SK-N-SH (cell line): ENCODE data around the gene METTL27. TPM values are rescaled to one million over a fixed set of nuclear protein-coding genes. Genes with fewer than 3 reads are reported as not detected.

Source experiments
- CTCF ChIA-PET: fragments of 300-600, 350-600 bp; formaldehyde crosslinking; extraction: SDS; loops from one replicate; lab custom pipeline; 2021; lab: Yijun Ruan, JAX
- POLR2A ChIA-PET: fragments of 350-600 bp; sonication (Branson Sonifier 250); formaldehyde crosslinking; extraction: SDS; loops from one replicate; lab custom pipeline; 2020; ENCODE audit warnings: antibody characterized with exemption, inconsistent platforms; lab: Yijun Ruan, JAX
- DNase-seq: peaks from one replicate; pipeline ENCODE4 v3.0.0; 2012
- H2AFZ ChIP-seq: fragments of 200-600 bp; sonication (generic); 2 replicates; pipeline ENCODE4 v1.8.1; 2016; ENCODE audit warnings: antibody characterized with exemption, mild to moderate bottlenecking, low read depth
- H3F3A ChIP-seq: fragments of 200-600 bp; sonication (generic); replicated peaks from 2 replicates; pipeline ENCODE3; 2016; ENCODE audit warnings: antibody characterized with exemption, mild to moderate bottlenecking; ENCODE audit not compliant: insufficient read depth
- H3K27ac ChIP-seq, 2 experiments: fragments of 200-500 bp in 1 of 2; fragments of 200-600 bp in 1 of 2; sonication (Bioruptor generic) in 1 of 2; sonication (generic), shearing (Covaris generic) in 1 of 2; 2 replicates each; pipeline versions ENCODE4 v1.5.1 to v1.6.1; 2014 to 2016; ENCODE audit warnings: low read depth in 2 of 2, inconsistent platforms in 1 of 2, low read length in 1 of 2, mild to moderate bottlenecking in 1 of 2, mixed read lengths in 1 of 2
- H3K27me3 ChIP-seq: fragments of 200-600 bp; sonication (generic), shearing (Covaris generic); 2 replicates; pipeline ENCODE4 v1.6.1; 2016; ENCODE audit warnings: mixed run types; ENCODE audit not compliant: insufficient read depth
- H3K36me3 ChIP-seq, 2 experiments: fragments of 200-500 bp in 1 of 2; fragments of 200-600 bp in 1 of 2; sonication (Bioruptor generic) in 1 of 2; sonication (generic) in 1 of 2; replicated peaks in 1 of 2; 2 replicates each; pipeline versions ENCODE3 to v1.5.1; 2014 to 2016; ENCODE audit warnings: low read length in 1 of 2, mild to moderate bottlenecking in 1 of 2; ENCODE audit not compliant: insufficient read depth in 2 of 2, control insufficient read depth in 1 of 2
- H3K4me1 ChIP-seq, 2 experiments: fragments of 200-500 bp in 1 of 2; fragments of 200-600 bp in 1 of 2; sonication (Bioruptor generic) in 1 of 2; sonication (generic), shearing (Covaris generic) in 1 of 2; 2 replicates each; pipeline versions ENCODE4 v1.5.1 to v1.6.1; 2014 to 2016; ENCODE audit warnings: low read depth in 1 of 2, low read length in 1 of 2, mixed run types in 1 of 2; ENCODE audit not compliant: insufficient read depth in 2 of 2, control insufficient read depth in 1 of 2
- H3K4me2 ChIP-seq: fragments of 200-600 bp; sonication (generic), shearing (Covaris generic); 2 replicates; pipeline ENCODE4 v1.6.1; 2017; ENCODE audit warnings: mixed run types
- H3K4me3 ChIP-seq, 2 experiments: fragments of 200-500 bp in 1 of 2; fragments of 200-600 bp in 1 of 2; sonication (Bioruptor generic) in 1 of 2; sonication (generic), shearing (Covaris generic) in 1 of 2; 2 replicates each; pipeline versions ENCODE4 v1.5.1 to v1.8.1; 2014 to 2016; ENCODE audit warnings: low read depth in 2 of 2, inconsistent platforms in 1 of 2, low read length in 1 of 2, mild to moderate bottlenecking in 1 of 2, mixed read lengths in 1 of 2, moderate library complexity in 1 of 2
- H3K79me2 ChIP-seq: fragments of 200-600 bp; sonication (generic); 2 replicates; pipeline ENCODE4 v1.8.1; 2017; ENCODE audit warnings: mild to moderate bottlenecking; ENCODE audit not compliant: insufficient read depth
- H3K9ac ChIP-seq: fragments of 200-600 bp; sonication (generic); 2 replicates; pipeline ENCODE4 v1.6.1; 2017; ENCODE audit warnings: mixed run types
- H3K9me2 ChIP-seq: fragments of 200-600 bp; sonication (generic); 2 replicates; pipeline ENCODE4 v1.6.1; 2017; ENCODE audit warnings: mixed run types
- H3K9me3 ChIP-seq: fragments of 200-600 bp; sonication (generic); 2 replicates; pipeline ENCODE4 v1.6.1; 2017; ENCODE audit warnings: mixed run types, mild to moderate bottlenecking, moderate library complexity
- H4K20me1 ChIP-seq: fragments of 200-600 bp; sonication (generic); 2 replicates; pipeline ENCODE4 v1.6.1; 2017; ENCODE audit warnings: mild to moderate bottlenecking, mixed run types; ENCODE audit not compliant: insufficient read depth
- CHD2 ChIP-seq: fragments of 150-350 bp; IDR thresholded peaks from 2 replicates; pipeline ENCODE4 v1.6.1; 2018; ENCODE audit warnings: low read length; ENCODE audit not compliant: partially characterized antibody
- ELF1 ChIP-seq: IDR thresholded peaks from 2 replicates; pipeline ENCODE4 v1.4.0; 2012
- FOXM1 ChIP-seq: IDR thresholded peaks from 2 replicates; pipeline ENCODE4 v1.4.0; 2012; ENCODE audit warnings: low read depth, mild to moderate bottlenecking
- GABPA ChIP-seq: IDR thresholded peaks from 2 replicates; pipeline ENCODE4 v1.4.0; 2012; ENCODE audit warnings: low read depth, mild to moderate bottlenecking
- GATA2 ChIP-seq: sonication (generic); formaldehyde crosslinking; IDR thresholded peaks from 2 replicates; pipeline ENCODE4 v1.5.0; 2020; ENCODE audit warnings: mild to moderate bottlenecking, missing genetic modification reagents
- MXI1 ChIP-seq: IDR thresholded peaks from 2 replicates; pipeline ENCODE4 v1.6.1; 2012; ENCODE audit warnings: mild to moderate bottlenecking, low read depth, low read length, improper control_type of control experiment
- NFIC ChIP-seq: IDR thresholded peaks from 2 replicates; pipeline ENCODE4 v1.4.0; 2012; ENCODE audit warnings: borderline replicate concordance
- NRF1 ChIP-seq: IDR thresholded peaks from 2 replicates; pipeline ENCODE4 v1.6.1; 2012; ENCODE audit warnings: low read depth, mild to moderate bottlenecking, low read length
- POLR2AphosphoS5 ChIP-seq: IDR thresholded peaks from 2 replicates; pipeline ENCODE4 v1.6.1; 2012; ENCODE audit warnings: low read depth, low read length
- RCOR1 ChIP-seq: fragments of 150-350 bp; IDR thresholded peaks from 2 replicates; pipeline ENCODE4 v1.6.1; 2017; ENCODE audit warnings: antibody characterized with exemption, low read length
- RXRA ChIP-seq: IDR thresholded peaks from 2 replicates; pipeline ENCODE4 v1.4.0; 2012; ENCODE audit warnings: low read depth, mild to moderate bottlenecking, borderline replicate concordance
- SIN3A ChIP-seq: IDR thresholded peaks from 2 replicates; pipeline ENCODE4 v1.6.1; 2012; ENCODE audit warnings: low read depth, mild to moderate bottlenecking, low read length, moderate library complexity, borderline replicate concordance
- TAF1 ChIP-seq: IDR thresholded peaks from 2 replicates; pipeline ENCODE4 v1.6.1; 2012; ENCODE audit warnings: low read depth, mild to moderate bottlenecking, low read length, moderate library complexity, borderline replicate concordance
- TCF12 ChIP-seq: IDR thresholded peaks from 2 replicates; pipeline ENCODE4 v1.4.0; 2012
- YY1 ChIP-seq: IDR thresholded peaks from 2 replicates; pipeline ENCODE4 v1.4.0; 2012; ENCODE audit warnings: low read depth, mild to moderate bottlenecking
- WGBS: methylation state at CpG from one replicate; pipeline ENCODE4 v1.1.6; 2017; ENCODE audit warnings: low lambda C conversion rate; 5-methylcytosine and 5-hydroxymethylcytosine counted together
- polyA plus RNA-seq, 3 experiments: library from polyadenylated mRNA; depleted of rRNA; stranded (reverse); fragments of >200 nt; gene quantifications; 2 replicates each; pipeline ENCODE4 v1.2.3, GENCODE V29; 2012
- TF ChIP-seq, protein P1 (sequence below): IDR thresholded peaks from 2 replicates; pipeline ENCODE4 v1.4.0; 2012; ENCODE audit warnings: low read depth, borderline replicate concordance
- TF ChIP-seq, protein P2 (sequence below): IDR thresholded peaks from 2 replicates; pipeline ENCODE4 v1.4.0; 2012; ENCODE audit warnings: low read depth, borderline replicate concordance
- TF ChIP-seq, protein P3 (sequence below): fragments of 150-350 bp; IDR thresholded peaks from 2 replicates; pipeline ENCODE4 v1.6.1; 2017; ENCODE audit warnings: antibody characterized with exemption, low read length, low read depth, borderline replicate concordance
- TF ChIP-seq, protein P4 (sequence below): IDR thresholded peaks from 2 replicates; pipeline ENCODE4; 2012

METTL27 gene
- polyA plus RNA-seq, 1 of the 3 experiments (the other 2 are of a cell fraction), result 3.1 TPM

DNA sequence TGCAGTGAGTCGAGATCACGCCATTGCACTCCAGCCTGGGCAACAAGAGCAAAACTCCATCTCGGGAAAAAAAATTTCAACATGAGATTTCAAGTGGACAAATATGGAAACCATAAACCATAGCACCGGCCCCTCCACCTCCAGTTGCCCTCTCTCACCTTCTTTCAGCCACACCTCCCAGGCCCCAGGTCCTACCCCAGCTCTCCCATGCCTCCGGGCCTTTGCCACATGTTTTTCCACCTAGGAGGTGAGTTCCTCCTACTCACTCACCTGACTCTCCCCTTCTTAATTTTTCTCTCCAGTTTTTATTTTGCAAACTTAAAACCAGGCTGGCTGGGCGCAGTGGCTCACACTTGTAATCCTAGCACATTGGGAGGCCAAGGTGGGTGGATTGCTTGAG, 25.2 kb downstream of the METTL27 start:
- H3K9me2 ChIP-seq, result no peaks in the 10 kb centered on the region

DNA sequence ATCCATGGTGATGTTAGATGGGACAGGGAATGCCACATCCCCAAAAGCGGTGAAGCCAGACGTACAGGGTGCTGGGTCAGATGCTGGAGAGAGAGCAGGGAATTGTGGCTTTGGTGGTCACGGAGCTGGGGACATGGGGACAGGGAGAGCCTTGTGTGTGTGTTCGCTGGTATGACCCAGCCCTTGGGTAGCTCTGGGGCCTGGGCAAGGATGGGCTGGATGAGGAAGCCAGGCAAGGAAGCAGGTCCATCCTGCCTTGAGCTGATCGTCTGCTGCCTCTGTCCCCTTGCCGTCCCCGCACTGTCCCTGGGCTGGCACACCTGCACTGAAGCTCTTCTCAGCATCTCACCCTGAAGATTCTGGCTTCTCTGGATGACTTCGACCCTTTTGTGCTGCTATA, 26.9 kb downstream of the METTL27 start:
- Histone ChIP-seq H3K36me3 (no peaks in the 10 kb centered on the region), H3K4me1 (no peaks in the 10 kb centered on the region), H3K27ac (no peak overlapping the region), H3K9me3 (no peaks in the 10 kb centered on the region), H2AFZ (no peak overlapping the region), H3K79me2 (no peaks in the 10 kb centered on the region), H3K4me3 (no peak overlapping the region), H3K9ac (no peak overlapping the region)
- ChIA-PET CTCF (interaction anchor here (1.0 to 9.2 kb wide), 4 partner anchors 11 to 40 kb away, joined by 4 to 89 read pairs (median 5); no protein-coding TSS in a partner anchor), POLR2A (no interaction called here)
- 83% methylated on average over 7 of the region's 8 CpGs for WGBS
- DNase-seq, result no peak
- TF ChIP-seq GATA2 (CRISPR knock-in tag) (no peak), TCF12 (no peak), MXI1 (no peak), RXRA (no peak), RCOR1 (no peak)
- TF ChIP-seq, all 33 proteins: peak for 0
- Histone ChIP-seq H3K27me3 (no peaks in the 10 kb centered on the region), H3F3A (peaks cover 10% of the 10 kb centered on the region), H3K4me2 (no peak overlapping the region), H4K20me1 (no peaks in the 10 kb centered on the region), H3K9me2 (no peaks in the 10 kb centered on the region)

More for the DNA sequence above, 25.2 kb downstream of the METTL27 start:
- Histone ChIP-seq H3K79me2 (no peaks in the 10 kb centered on the region), H4K20me1 (no peaks in the 10 kb centered on the region), H3K9me3 (no peaks in the 10 kb centered on the region), H3K9ac (no peak overlapping the region), H3F3A (peaks cover 13% of the 10 kb centered on the region), H3K27ac (no peak overlapping the region), H3K36me3 (no peaks in the 10 kb centered on the region), H3K4me1 (peaks cover 0 to under 1% of the 10 kb centered on the region in 2 experiments; a peak in 1 of 4 replicates), H3K4me2 (no peak overlapping the region), H3K27me3 (no peaks in the 10 kb centered on the region), H2AFZ (no peak overlapping the region), H3K4me3 (no peak overlapping the region)
- WGBS, result 96% methylated on average over 6 of the region's 6 CpGs
- TF ChIP-seq ELF1 (no peak), MXI1 (no peak), GABPA (no peak), POLR2AphosphoS5 (no peak), YY1 (no peak), GATA2 (CRISPR knock-in tag) (no peak), NRF1 (no peak)
- ChIA-PET POLR2A (no interaction called here), CTCF (interaction anchor here (0.7 to 1.0 kb wide), 2 partner anchors 38 to 130 kb away, joined by 3 to 4 read pairs; no protein-coding TSS in a partner anchor)
- DNase-seq, result no peak

DNA sequence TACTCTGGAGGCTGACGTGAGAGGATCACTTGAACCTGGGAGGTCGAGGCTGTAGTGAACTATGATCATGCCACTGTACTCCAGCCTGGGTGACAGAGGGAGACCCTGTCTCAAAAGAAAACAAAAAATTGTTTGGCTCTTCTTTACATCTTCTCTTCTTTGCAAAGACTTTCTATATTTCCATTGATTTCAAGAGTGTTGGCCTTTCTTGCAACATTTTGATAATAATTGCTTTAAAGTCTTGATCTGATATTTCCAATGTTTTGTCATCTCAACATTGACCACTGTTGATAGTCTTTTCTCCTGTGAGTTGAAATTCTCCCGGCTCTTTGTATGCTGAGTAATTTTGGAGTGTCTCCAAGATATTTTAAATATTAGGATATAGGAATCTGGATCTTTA, 29.3 kb downstream of the METTL27 start:
- H4K20me1 ChIP-seq, result no peaks in the 10 kb centered on the region
- no peak overlapping the region for H3K4me3 ChIP-seq
- CTCF ChIA-PET, result interaction anchor here (0.6 to 9.2 kb wide), 5 partner anchors 14 to 288 kb away, joined by 3 to 89 read pairs (median 11); no protein-coding TSS in a partner anchor
- no peak overlapping the region for H3K4me2 ChIP-seq
- H3K36me3 ChIP-seq, result no peaks in the 10 kb centered on the region
- no peaks in the 10 kb centered on the region for H3K27me3 ChIP-seq
- H3F3A ChIP-seq, result peaks cover 5% of the 10 kb centered on the region
- POLR2A ChIA-PET, result no interaction called here
- no peaks in the 10 kb centered on the region for H3K9me2 ChIP-seq
- H3K4me1 ChIP-seq, result no peaks in the 10 kb centered on the region
- no peak for DNase-seq
- no peak overlapping the region for H3K9ac ChIP-seq
- no peak overlapping the region for H3K27ac ChIP-seq
- 80% methylated on average over 3 of the region's 3 CpGs for WGBS
- no peaks in the 10 kb centered on the region for H3K9me3 ChIP-seq
- no peak overlapping the region for H2AFZ ChIP-seq
- H3K79me2 ChIP-seq, result no peaks in the 10 kb centered on the region
- TF ChIP-seq FOXM1 (no peak), MXI1 (no peak), SIN3A (no peak), NFIC (no peak), TAF1 (no peak), CHD2 (no peak), GATA2 (CRISPR knock-in tag) (no peak)
- TF ChIP-seq, protein P1, sequence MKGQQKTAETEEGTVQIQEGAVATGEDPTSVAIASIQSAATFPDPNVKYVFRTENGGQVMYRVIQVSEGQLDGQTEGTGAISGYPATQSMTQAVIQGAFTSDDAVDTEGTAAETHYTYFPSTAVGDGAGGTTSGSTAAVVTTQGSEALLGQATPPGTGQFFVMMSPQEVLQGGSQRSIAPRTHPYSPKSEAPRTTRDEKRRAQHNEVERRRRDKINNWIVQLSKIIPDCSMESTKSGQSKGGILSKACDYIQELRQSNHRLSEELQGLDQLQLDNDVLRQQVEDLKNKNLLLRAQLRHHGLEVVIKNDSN, result no peak
- TF ChIP-seq, protein P2, sequence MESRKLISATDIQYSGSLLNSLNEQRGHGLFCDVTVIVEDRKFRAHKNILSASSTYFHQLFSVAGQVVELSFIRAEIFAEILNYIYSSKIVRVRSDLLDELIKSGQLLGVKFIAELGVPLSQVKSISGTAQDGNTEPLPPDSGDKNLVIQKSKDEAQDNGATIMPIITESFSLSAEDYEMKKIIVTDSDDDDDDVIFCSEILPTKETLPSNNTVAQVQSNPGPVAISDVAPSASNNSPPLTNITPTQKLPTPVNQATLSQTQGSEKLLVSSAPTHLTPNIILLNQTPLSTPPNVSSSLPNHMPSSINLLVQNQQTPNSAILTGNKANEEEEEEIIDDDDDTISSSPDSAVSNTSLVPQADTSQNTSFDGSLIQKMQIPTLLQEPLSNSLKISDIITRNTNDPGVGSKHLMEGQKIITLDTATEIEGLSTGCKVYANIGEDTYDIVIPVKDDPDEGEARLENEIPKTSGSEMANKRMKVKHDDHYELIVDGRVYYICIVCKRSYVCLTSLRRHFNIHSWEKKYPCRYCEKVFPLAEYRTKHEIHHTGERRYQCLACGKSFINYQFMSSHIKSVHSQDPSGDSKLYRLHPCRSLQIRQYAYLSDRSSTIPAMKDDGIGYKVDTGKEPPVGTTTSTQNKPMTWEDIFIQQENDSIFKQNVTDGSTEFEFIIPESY, result no peak
- TF ChIP-seq, protein P3, sequence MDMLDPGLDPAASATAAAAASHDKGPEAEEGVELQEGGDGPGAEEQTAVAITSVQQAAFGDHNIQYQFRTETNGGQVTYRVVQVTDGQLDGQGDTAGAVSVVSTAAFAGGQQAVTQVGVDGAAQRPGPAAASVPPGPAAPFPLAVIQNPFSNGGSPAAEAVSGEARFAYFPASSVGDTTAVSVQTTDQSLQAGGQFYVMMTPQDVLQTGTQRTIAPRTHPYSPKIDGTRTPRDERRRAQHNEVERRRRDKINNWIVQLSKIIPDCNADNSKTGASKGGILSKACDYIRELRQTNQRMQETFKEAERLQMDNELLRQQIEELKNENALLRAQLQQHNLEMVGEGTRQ, result no peak
- TF ChIP-seq, protein P4, sequence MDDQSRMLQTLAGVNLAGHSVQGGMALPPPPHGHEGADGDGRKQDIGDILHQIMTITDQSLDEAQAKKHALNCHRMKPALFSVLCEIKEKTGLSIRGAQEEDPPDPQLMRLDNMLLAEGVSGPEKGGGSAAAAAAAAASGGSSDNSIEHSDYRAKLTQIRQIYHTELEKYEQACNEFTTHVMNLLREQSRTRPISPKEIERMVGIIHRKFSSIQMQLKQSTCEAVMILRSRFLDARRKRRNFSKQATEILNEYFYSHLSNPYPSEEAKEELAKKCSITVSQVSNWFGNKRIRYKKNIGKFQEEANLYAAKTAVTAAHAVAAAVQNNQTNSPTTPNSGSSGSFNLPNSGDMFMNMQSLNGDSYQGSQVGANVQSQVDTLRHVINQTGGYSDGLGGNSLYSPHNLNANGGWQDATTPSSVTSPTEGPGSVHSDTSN, result no peak
